GM19351 (cell line): ENCODE data around the gene ABLIM2.

Source experiments
- ATAC-seq: cut with Tn5 transposase; IDR thresholded peaks from one replicate; pipeline ENCODE4 v1.9.1; 2021; ENCODE audit warnings: mild to moderate bottlenecking, moderate library complexity; ENCODE audit not compliant: unreplicated experiment

Gene ABLIM2

GRCh38 chr4:8052160-8052691 lies 106.4 kb downstream of the ABLIM2 start:
- ATAC-seq: no peak

GRCh38 chr4:8051644-8052043 lies 107.0 kb downstream of the ABLIM2 start:
- no peak for ATAC-seq

GRCh38 chr4:8050555-8051206 lies 107.9 kb downstream of the ABLIM2 start:
- no peak for ATAC-seq

- no peak for ATAC-seq
Measured at GRCh38 chr4:8050180-8050554, 108.4 kb downstream of the ABLIM2 start.

- ATAC-seq: no peak
Measured at GRCh38 chr4:8048856-8049676, 109.5 kb downstream of the ABLIM2 start.

GRCh38 chr4:8047837-8048678 lies 110.6 kb downstream of the ABLIM2 start:
- ATAC-seq: no peak

- ATAC-seq: no peak
Measured at GRCh38 chr4:8046925-8047541, 111.6 kb downstream of the ABLIM2 start.

GRCh38 chr4:8045909-8046308 lies 112.7 kb downstream of the ABLIM2 start:
- no peak for ATAC-seq

- ATAC-seq: no peak
Measured at GRCh38 chr4:8044699-8045098, 113.9 kb downstream of the ABLIM2 start.

- ATAC-seq: no peak
Measured at GRCh38 chr4:8044244-8044643, 114.4 kb downstream of the ABLIM2 start.

- ATAC-seq: no peak
Measured at GRCh38 chr4:8043596-8043995, 115.0 kb downstream of the ABLIM2 start.

GRCh38 chr4:8041868-8042267 lies 116.7 kb downstream of the ABLIM2 start:
- ATAC-seq: no peak

- ATAC-seq: no peak
Measured at GRCh38 chr4:8041172-8041571, 117.4 kb downstream of the ABLIM2 start.

GRCh38 chr4:8040607-8041006 lies 118.0 kb downstream of the ABLIM2 start:
- ATAC-seq: no peak

GRCh38 chr4:8039853-8040252 lies 118.8 kb downstream of the ABLIM2 start:
- no peak for ATAC-seq

GRCh38 chr4:8039290-8039689 lies 119.3 kb downstream of the ABLIM2 start:
- no peak for ATAC-seq

GRCh38 chr4:8038719-8039251 lies 119.8 kb downstream of the ABLIM2 start:
- no peak for ATAC-seq

- no peak for ATAC-seq
Measured at GRCh38 chr4:8038083-8038482, 120.5 kb downstream of the ABLIM2 start.

GRCh38 chr4:8037150-8037769 lies 121.4 kb downstream of the ABLIM2 start:
- ATAC-seq: no peak

- no peak for ATAC-seq
Measured at GRCh38 chr4:8035371-8035780, 123.2 kb downstream of the ABLIM2 start.
